K562 (cell line): ENCODE measurements around the gene ULBP2.

Experiments
- BDP1 ChIP-seq: IDR thresholded peaks from 3 replicates; pipeline ENCODE4 v1.6.1; 2011; ENCODE audit not compliant: insufficient read length, insufficient read depth
- FIP1L1 ChIP-seq: fragments of 200-400 bp; formaldehyde crosslinking; IDR thresholded peaks from 2 replicates; pipeline ENCODE4 v1.6.1; 2018; ENCODE audit warnings: mild to moderate bottlenecking, low read depth, low read length; ENCODE audit not compliant: poor library complexity, severe bottlenecking
- HNRNPK ChIP-seq: fragments of 200-400 bp; formaldehyde crosslinking; IDR thresholded peaks from one replicate; pipeline ENCODE4 v1.6.1; 2018; ENCODE audit warnings: mild to moderate bottlenecking, low read depth, low read length; ENCODE audit not compliant: poor library complexity, severe bottlenecking
- PHB2 ChIP-seq: fragments of 450-650 bp; IDR thresholded peaks from 2 replicates; pipeline ENCODE4 v1.6.1; 2017; ENCODE audit warnings: low read depth
- TCF7 ChIP-seq: sonication (generic); IDR thresholded peaks from 2 replicates; pipeline ENCODE4 v1.6.1; 2016; ENCODE audit warnings: antibody characterized with exemption, borderline replicate concordance
- ZNF24 ChIP-seq: fragments of 450-650 bp; IDR thresholded peaks from 2 replicates; pipeline ENCODE4 v1.6.1; 2016
- TF ChIP-seq, protein P1 (sequence below): fragments of 450-650 bp; formaldehyde crosslinking; IDR thresholded peaks from 2 replicates; pipeline ENCODE4 v1.4.0; 2022; ENCODE audit warnings: missing genetic modification characterization
- TF ChIP-seq, protein P2 (sequence below): fragments of 450-650 bp; IDR thresholded peaks from 2 replicates; pipeline ENCODE4 v1.6.1; 2016; ENCODE audit warnings: antibody characterized with exemption

DNA sequence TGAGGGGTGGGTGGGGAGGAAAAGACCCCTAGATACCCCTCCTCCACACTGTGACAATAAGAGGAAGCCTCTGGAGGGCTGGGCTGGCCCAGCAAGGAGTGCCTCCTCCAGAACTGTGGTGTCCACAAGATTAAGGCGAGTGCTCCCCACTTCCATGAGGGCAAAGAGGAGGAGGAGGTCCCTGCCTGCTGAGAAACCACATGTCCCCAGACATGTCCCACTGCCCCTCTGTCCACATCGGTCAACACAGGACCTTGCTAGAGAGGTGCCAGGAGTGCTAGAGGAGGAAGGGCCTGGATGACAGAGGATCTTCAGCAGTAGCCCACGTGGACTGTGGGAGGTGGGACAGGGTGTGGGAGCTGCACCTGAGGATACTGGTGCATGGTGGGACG lies 22.0 kb upstream of the ULBP2 start:
- TF ChIP-seq, protein P1, sequence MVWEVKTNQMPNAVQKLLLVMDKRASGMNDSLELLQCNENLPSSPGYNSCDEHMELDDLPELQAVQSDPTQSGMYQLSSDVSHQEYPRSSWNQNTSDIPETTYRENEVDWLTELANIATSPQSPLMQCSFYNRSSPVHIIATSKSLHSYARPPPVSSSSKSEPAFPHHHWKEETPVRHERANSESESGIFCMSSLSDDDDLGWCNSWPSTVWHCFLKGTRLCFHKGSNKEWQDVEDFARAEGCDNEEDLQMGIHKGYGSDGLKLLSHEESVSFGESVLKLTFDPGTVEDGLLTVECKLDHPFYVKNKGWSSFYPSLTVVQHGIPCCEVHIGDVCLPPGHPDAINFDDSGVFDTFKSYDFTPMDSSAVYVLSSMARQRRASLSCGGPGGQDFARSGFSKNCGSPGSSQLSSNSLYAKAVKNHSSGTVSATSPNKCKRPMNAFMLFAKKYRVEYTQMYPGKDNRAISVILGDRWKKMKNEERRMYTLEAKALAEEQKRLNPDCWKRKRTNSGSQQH (CRISPR knock-in tag): no peak
- TF ChIP-seq ZNF24: no peak
- TF ChIP-seq FIP1L1: no peak
- no peak for TF ChIP-seq TCF7
- TF ChIP-seq, protein P2, sequence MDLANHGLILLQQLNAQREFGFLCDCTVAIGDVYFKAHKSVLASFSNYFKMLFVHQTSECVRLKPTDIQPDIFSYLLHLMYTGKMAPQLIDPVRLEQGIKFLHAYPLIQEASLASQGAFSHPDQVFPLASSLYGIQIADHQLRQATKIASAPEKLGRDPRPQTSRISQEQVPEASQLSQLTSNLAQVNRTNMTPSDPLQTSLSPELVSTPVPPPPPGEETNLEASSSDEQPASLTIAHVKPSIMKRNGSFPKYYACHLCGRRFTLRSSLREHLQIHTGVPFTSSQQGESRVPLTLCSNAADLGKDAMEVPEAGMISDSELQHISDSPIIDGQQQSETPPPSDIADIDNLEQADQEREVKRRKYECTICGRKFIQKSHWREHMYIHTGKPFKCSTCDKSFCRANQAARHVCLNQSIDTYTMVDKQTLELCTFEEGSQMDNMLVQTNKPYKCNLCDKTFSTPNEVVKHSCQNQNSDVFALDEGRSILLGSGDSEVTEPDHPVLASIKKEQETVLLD: no peak
- no peak for TF ChIP-seq HNRNPK
- no peak for TF ChIP-seq BDP1
- no peak for TF ChIP-seq PHB2
